HEK293 (cell line): ENCODE results near the gene PKP3.

Source experiments
- BCL11A ChIP-seq: fragments of 450-650 bp; formaldehyde crosslinking; IDR thresholded peaks from 2 replicates; pipeline ENCODE4 v1.5.1; 2016; ENCODE audit warnings: low read depth, missing biosample characterization, missing genetic modification characterization
- CTCF ChIP-seq: fragments of 450-650 bp; formaldehyde crosslinking; IDR thresholded peaks from 2 replicates; pipeline ENCODE4 v1.5.1; 2016; ENCODE audit warnings: missing biosample characterization, missing genetic modification characterization
- EGR2 ChIP-seq: fragments of 450-650 bp; formaldehyde crosslinking; IDR thresholded peaks from 2 replicates; pipeline ENCODE4 v1.5.1; 2016; ENCODE audit warnings: low read depth, missing biosample characterization, missing genetic modification characterization
- IKZF3 ChIP-seq: fragments of 450-650 bp; IDR thresholded peaks from 2 replicates; pipeline ENCODE4 v1.5.0; 2018; ENCODE audit warnings: missing biosample characterization, mild to moderate bottlenecking, missing genetic modification characterization, moderate library complexity
- KLF7 ChIP-seq: fragments of 450-650 bp; formaldehyde crosslinking; IDR thresholded peaks from 2 replicates; pipeline ENCODE4 v1.5.1; 2016; ENCODE audit warnings: missing biosample characterization, missing genetic modification characterization, borderline replicate concordance
- KLF8 ChIP-seq: fragments of 450-650 bp; formaldehyde crosslinking; IDR thresholded peaks from 2 replicates; pipeline ENCODE4 v1.5.1; 2016; ENCODE audit warnings: missing biosample characterization, missing genetic modification characterization
- OVOL3 ChIP-seq: fragments of 450-650 bp; formaldehyde crosslinking; IDR thresholded peaks from 2 replicates; pipeline ENCODE4 v1.5.1; 2016; ENCODE audit warnings: missing biosample characterization, missing genetic modification characterization
- PATZ1 ChIP-seq: fragments of 450-650 bp; formaldehyde crosslinking; IDR thresholded peaks from 2 replicates; pipeline ENCODE4 v1.5.1; 2016; ENCODE audit warnings: missing biosample characterization, missing genetic modification characterization
- SP2 ChIP-seq: fragments of 450-650 bp; formaldehyde crosslinking; IDR thresholded peaks from 2 replicates; pipeline ENCODE4 v1.5.1; 2016; ENCODE audit warnings: missing biosample characterization, missing genetic modification characterization
- ZBTB20 ChIP-seq: fragments of 450-650 bp; formaldehyde crosslinking; IDR thresholded peaks from 2 replicates; pipeline ENCODE4 v1.5.1; 2016; ENCODE audit warnings: missing biosample characterization, missing genetic modification characterization
- ZBTB6 ChIP-seq: fragments of 450-650 bp; formaldehyde crosslinking; IDR thresholded peaks from 2 replicates; pipeline ENCODE4 v1.5.1; 2017; ENCODE audit warnings: missing biosample characterization, missing genetic modification characterization
- ZBTB8A ChIP-seq: fragments of 450-650 bp; formaldehyde crosslinking; IDR thresholded peaks from 2 replicates; pipeline ENCODE4 v1.5.1; 2016; ENCODE audit warnings: missing biosample characterization, missing genetic modification characterization
- ZEB2 ChIP-seq: fragments of 450-650 bp; formaldehyde crosslinking; IDR thresholded peaks from 2 replicates; pipeline ENCODE4 v1.5.1; 2016; ENCODE audit warnings: missing biosample characterization, missing genetic modification characterization
- ZFP3 ChIP-seq: fragments of 450-650 bp; formaldehyde crosslinking; IDR thresholded peaks from 2 replicates; pipeline ENCODE4 v1.5.1; 2016; ENCODE audit warnings: low read depth, missing biosample characterization, missing genetic modification characterization
- ZNF10 ChIP-seq: fragments of 450-650 bp; formaldehyde crosslinking; IDR thresholded peaks from 2 replicates; pipeline ENCODE4 v1.5.1; 2017; ENCODE audit warnings: missing biosample characterization, missing genetic modification characterization
- ZNF16 ChIP-seq: fragments of 450-650 bp; formaldehyde crosslinking; IDR thresholded peaks from 2 replicates; pipeline ENCODE4 v1.5.1; 2016; ENCODE audit warnings: low read depth, missing biosample characterization, missing genetic modification characterization
- ZNF174 ChIP-seq: fragments of 450-650 bp; formaldehyde crosslinking; IDR thresholded peaks from 2 replicates; pipeline ENCODE4 v1.5.0; 2017; ENCODE audit warnings: missing biosample characterization, mild to moderate bottlenecking, missing genetic modification characterization
- ZNF2 ChIP-seq: fragments of 450-650 bp; formaldehyde crosslinking; IDR thresholded peaks from 2 replicates; pipeline ENCODE4 v1.5.1; 2016; ENCODE audit warnings: missing biosample characterization, missing genetic modification characterization
- ZNF521 ChIP-seq: fragments of 450-650 bp; formaldehyde crosslinking; IDR thresholded peaks from 2 replicates; pipeline ENCODE4 v1.5.1; 2017; ENCODE audit warnings: missing biosample characterization, mild to moderate bottlenecking, missing genetic modification characterization
- ZNF548 ChIP-seq: fragments of 450-650 bp; formaldehyde crosslinking; IDR thresholded peaks from 2 replicates; pipeline ENCODE4 v1.5.1; 2016; ENCODE audit warnings: missing biosample characterization, missing genetic modification characterization
- ZNF585B ChIP-seq: fragments of 450-650 bp; formaldehyde crosslinking; IDR thresholded peaks from 2 replicates; pipeline ENCODE4 v1.5.1; 2016; ENCODE audit warnings: missing biosample characterization, missing genetic modification characterization
- ZNF660 ChIP-seq: fragments of 450-650 bp; IDR thresholded peaks from 2 replicates; pipeline ENCODE4 v1.5.1; 2018; ENCODE audit warnings: missing biosample characterization, mild to moderate bottlenecking, missing genetic modification characterization
- ZSCAN23 ChIP-seq: fragments of 450-650 bp; formaldehyde crosslinking; IDR thresholded peaks from 2 replicates; pipeline ENCODE4 v1.5.1; 2016; ENCODE audit warnings: missing biosample characterization, missing genetic modification characterization
- ZSCAN5A ChIP-seq: fragments of 450-650 bp; formaldehyde crosslinking; IDR thresholded peaks from 2 replicates; pipeline ENCODE4 v1.5.1; 2016; ENCODE audit warnings: missing biosample characterization, missing genetic modification characterization
- TF ChIP-seq, protein P1 (sequence below): fragments of 450-650 bp; formaldehyde crosslinking; IDR thresholded peaks from 2 replicates; pipeline ENCODE4 v1.5.1; 2016; ENCODE audit warnings: missing biosample characterization, missing genetic modification characterization
- TF ChIP-seq, protein P2 (sequence below): fragments of 450-650 bp; formaldehyde crosslinking; IDR thresholded peaks from 2 replicates; pipeline ENCODE4 v1.5.1; 2016; ENCODE audit warnings: missing biosample characterization, missing genetic modification characterization
- TF ChIP-seq, protein P3 (sequence below): fragments of 450-650 bp; formaldehyde crosslinking; IDR thresholded peaks from 2 replicates; pipeline ENCODE4 v1.5.1; 2017; ENCODE audit warnings: missing biosample characterization, missing genetic modification characterization
- TF ChIP-seq, protein P4 (sequence below): fragments of 450-650 bp; formaldehyde crosslinking; IDR thresholded peaks from 2 replicates; pipeline ENCODE4 v1.5.1; 2016; ENCODE audit warnings: missing biosample characterization, missing genetic modification characterization, borderline replicate concordance

Gene PKP3

GRCh38 chr11:416757-417621, 23.0 kb downstream of the PKP3 start (continued):
- no peak for TF ChIP-seq ZSCAN5A (tag by site-specific recombination)
- no peak for TF ChIP-seq OVOL3 (tag by site-specific recombination)
- no peak for TF ChIP-seq ZNF585B (tag by site-specific recombination)
- TF ChIP-seq BCL11A (tag by site-specific recombination): no peak
- TF ChIP-seq ZNF521 (tag by site-specific recombination): no peak
- TF ChIP-seq EGR2: no peak
- no peak for TF ChIP-seq IKZF3
- 0 out of 2 replicates have a peak, but pooled peaks have one; percentile 19 for TF ChIP-seq ZEB2
- peak; percentile 44 for TF ChIP-seq SP2 (tag by site-specific recombination)
- no peak for TF ChIP-seq PATZ1 (tag by site-specific recombination)
- no peak for TF ChIP-seq ZNF10 (tag by site-specific recombination)
- TF ChIP-seq ZNF174: no peak
- TF ChIP-seq KLF8 (tag by site-specific recombination): no peak
- TF ChIP-seq ZSCAN23 (tag by site-specific recombination): no peak
- TF ChIP-seq, protein P1, sequence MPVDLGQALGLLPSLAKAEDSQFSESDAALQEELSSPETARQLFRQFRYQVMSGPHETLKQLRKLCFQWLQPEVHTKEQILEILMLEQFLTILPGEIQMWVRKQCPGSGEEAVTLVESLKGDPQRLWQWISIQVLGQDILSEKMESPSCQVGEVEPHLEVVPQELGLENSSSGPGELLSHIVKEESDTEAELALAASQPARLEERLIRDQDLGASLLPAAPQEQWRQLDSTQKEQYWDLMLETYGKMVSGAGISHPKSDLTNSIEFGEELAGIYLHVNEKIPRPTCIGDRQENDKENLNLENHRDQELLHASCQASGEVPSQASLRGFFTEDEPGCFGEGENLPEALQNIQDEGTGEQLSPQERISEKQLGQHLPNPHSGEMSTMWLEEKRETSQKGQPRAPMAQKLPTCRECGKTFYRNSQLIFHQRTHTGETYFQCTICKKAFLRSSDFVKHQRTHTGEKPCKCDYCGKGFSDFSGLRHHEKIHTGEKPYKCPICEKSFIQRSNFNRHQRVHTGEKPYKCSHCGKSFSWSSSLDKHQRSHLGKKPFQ (tag by site-specific recombination): no peak
- TF ChIP-seq ZNF2 (tag by site-specific recombination): no peak
- TF ChIP-seq, protein P2, sequence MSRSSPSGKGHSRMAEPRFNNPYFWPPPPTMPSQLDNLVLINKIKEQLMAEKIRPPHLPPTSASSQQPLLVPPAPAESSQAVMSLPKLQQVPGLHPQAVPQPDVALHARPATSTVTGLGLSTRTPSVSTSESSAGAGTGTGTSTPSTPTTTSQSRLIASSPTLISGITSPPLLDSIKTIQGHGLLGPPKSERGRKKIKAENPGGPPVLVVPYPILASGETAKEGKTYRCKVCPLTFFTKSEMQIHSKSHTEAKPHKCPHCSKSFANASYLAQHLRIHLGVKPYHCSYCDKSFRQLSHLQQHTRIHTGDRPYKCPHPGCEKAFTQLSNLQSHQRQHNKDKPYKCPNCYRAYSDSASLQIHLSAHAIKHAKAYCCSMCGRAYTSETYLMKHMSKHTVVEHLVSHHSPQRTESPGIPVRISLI (tag by site-specific recombination): no peak
- peak; percentile 80 for TF ChIP-seq ZBTB8A (tag by site-specific recombination)
- TF ChIP-seq, protein P3, sequence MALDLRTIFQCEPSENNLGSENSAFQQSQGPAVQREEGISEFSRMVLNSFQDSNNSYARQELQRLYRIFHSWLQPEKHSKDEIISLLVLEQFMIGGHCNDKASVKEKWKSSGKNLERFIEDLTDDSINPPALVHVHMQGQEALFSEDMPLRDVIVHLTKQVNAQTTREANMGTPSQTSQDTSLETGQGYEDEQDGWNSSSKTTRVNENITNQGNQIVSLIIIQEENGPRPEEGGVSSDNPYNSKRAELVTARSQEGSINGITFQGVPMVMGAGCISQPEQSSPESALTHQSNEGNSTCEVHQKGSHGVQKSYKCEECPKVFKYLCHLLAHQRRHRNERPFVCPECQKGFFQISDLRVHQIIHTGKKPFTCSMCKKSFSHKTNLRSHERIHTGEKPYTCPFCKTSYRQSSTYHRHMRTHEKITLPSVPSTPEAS: no peak
- TF ChIP-seq ZFP3 (tag by site-specific recombination): no peak
- no peak for TF ChIP-seq ZNF548
- TF ChIP-seq CTCF: no peak
- peak; percentile 98 for TF ChIP-seq ZBTB20
- 0 out of 2 replicates have a peak, but pooled peaks have one; percentile 7 for TF ChIP-seq ZBTB6 (tag by site-specific recombination)
- TF ChIP-seq KLF7 (tag by site-specific recombination): peak; percentile 30; the same call in 1 of the 2 replicates
- no peak for TF ChIP-seq ZNF660 (tag by site-specific recombination)
- TF ChIP-seq, protein P4, sequence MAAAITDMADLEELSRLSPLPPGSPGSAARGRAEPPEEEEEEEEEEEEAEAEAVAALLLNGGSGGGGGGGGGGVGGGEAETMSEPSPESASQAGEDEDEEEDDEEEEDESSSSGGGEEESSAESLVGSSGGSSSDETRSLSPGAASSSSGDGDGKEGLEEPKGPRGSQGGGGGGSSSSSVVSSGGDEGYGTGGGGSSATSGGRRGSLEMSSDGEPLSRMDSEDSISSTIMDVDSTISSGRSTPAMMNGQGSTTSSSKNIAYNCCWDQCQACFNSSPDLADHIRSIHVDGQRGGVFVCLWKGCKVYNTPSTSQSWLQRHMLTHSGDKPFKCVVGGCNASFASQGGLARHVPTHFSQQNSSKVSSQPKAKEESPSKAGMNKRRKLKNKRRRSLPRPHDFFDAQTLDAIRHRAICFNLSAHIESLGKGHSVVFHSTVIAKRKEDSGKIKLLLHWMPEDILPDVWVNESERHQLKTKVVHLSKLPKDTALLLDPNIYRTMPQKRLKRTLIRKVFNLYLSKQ: no peak
- TF ChIP-seq ZNF16 (tag by site-specific recombination): no peak
